ENCODE data around the gene HS2ST1.

DNA sequence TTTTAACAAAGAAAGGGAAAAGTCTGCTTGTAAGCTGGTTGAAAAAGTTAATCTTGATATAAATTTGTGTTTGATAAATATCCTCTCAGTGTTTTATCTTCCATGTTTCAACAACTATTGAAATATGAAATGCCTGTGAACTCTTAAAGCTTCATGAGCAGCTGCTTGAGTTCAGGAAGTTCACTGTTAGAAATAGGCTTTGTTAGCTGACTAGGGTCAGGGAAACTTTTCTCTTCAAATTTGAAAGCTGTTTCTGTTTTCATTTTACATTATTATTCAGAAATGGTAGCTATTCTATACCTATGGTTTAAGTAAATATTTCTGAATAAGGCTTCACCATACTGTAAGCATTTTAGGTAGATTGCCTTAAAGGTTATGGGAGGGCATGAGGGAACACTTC lies 191.7 kb downstream of the HS2ST1 start:
- TF ChIP-seq EZH2 (IDR thresholded peaks at IDR 0.05; ENCODE audit: insufficient read depth, poor library complexity, severe bottlenecking) (no peak), EZH2phosphoT487 (IDR thresholded peaks at IDR 0.05; ENCODE audit: insufficient read depth, low read depth) (no peak)

Measured in GM23248 (cell line).